Measurements from ENCODE around the gene KYAT1. TPM values are rescaled to one million over a fixed set of nuclear protein-coding genes. Genes with fewer than 3 reads are reported as not detected.
A peak's percentile ranks its signal among the peaks of the same experiment; 100 is the strongest.

Gene KYAT1
- total and polyA plus RNA-seq, 2 of the 13 experiments (the other 11 are each of a cell fraction or from before 2014, with no cell fraction given): 9.2 to 46.5 TPM

DNA sequence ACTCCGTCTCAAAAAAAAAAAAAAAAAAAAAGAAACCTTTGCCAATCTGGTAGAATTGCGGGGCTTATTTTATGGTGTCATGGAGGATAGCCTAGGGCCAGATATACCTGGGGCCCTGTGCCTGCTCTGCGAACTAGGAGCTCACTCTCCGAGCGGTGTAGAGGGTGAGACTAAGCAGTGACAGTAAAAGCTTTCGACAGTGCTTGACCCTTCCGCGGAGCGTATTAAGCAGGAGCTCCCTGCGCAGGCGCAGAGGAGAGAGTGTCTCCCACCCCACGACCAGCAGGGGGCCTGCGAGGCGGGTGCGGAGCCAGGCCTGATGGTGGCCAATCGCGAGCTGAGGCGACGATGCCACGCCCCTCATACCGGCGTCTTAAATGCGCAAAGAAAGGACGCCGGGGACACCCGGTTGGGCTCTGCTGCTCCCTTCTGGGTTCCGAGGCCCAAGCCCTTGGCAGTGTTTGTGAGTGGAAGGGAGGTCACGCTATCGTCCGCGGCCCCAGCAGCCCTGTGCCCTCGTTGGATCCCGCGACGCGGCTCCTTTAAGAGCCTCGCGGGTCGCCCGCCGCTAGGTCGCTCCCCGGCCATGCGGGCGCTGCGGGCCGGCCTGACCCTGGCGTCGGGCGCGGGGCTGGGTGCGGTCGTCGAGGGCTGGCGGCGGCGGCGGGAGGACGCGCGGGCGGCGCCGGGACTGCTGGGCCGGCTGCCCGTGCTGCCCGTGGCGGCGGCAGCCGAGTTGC lies 63.5 kb downstream of the KYAT1 start, which contains the start of gene ENDOG (continued):
- TF ChIP-seq, protein P1, sequence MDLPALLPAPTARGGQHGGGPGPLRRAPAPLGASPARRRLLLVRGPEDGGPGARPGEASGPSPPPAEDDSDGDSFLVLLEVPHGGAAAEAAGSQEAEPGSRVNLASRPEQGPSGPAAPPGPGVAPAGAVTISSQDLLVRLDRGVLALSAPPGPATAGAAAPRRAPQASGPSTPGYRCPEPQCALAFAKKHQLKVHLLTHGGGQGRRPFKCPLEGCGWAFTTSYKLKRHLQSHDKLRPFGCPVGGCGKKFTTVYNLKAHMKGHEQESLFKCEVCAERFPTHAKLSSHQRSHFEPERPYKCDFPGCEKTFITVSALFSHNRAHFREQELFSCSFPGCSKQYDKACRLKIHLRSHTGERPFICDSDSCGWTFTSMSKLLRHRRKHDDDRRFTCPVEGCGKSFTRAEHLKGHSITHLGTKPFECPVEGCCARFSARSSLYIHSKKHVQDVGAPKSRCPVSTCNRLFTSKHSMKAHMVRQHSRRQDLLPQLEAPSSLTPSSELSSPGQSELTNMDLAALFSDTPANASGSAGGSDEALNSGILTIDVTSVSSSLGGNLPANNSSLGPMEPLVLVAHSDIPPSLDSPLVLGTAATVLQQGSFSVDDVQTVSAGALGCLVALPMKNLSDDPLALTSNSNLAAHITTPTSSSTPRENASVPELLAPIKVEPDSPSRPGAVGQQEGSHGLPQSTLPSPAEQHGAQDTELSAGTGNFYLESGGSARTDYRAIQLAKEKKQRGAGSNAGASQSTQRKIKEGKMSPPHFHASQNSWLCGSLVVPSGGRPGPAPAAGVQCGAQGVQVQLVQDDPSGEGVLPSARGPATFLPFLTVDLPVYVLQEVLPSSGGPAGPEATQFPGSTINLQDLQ (CRISPR knock-in tag; IDR thresholded peaks at IDR 0.05): no peak
- TF ChIP-seq MIXL1 (CRISPR knock-in tag; IDR thresholded peaks at IDR 0.05) (peak; percentile 55; the same call in 1 of the 2 replicates), TGIF2 (CRISPR knock-in tag; IDR thresholded peaks at IDR 0.05) (no peak), HOXA3 (CRISPR knock-in tag; IDR thresholded peaks at IDR 0.05) (peak; percentile 64), ADNP (CRISPR knock-in tag; IDR thresholded peaks at IDR 0.05) (no peak), CC2D1A (CRISPR knock-in tag; IDR thresholded peaks at IDR 0.05) (no peak), ZEB1 (IDR thresholded peaks at IDR 0.05; ENCODE audit: insufficient replicate concordance, low read depth) (no peak), NCOA1 (CRISPR knock-in tag; IDR thresholded peaks at IDR 0.05) (no peak), MYC (CRISPR knock-in tag; IDR thresholded peaks at IDR 0.05; ENCODE audit: borderline replicate concordance) (peak; percentile 22; the same call in 1 of the 2 replicates), ZNF746 (CRISPR knock-in tag; IDR thresholded peaks at IDR 0.05) (no peak), KDM1A (CRISPR knock-in tag; IDR thresholded peaks at IDR 0.05) (no peak), LCORL (IDR thresholded peaks at IDR 0.05) (no peak), LCORL (CRISPR knock-in tag; IDR thresholded peaks at IDR 0.05) (no peak), EZH2 (conservative IDR thresholded peaks at IDR 0.05; ENCODE audit: low read depth, low read length) (no peak), ATAD3A (CRISPR knock-in tag; IDR thresholded peaks at IDR 0.05) (no peak), ZSCAN20 (CRISPR knock-in tag; IDR thresholded peaks at IDR 0.05; ENCODE audit: borderline replicate concordance) (no peak), ZNF33A (CRISPR knock-in tag; IDR thresholded peaks at IDR 0.05; ENCODE audit: borderline replicate concordance) (no peak), SKI (IDR thresholded peaks at IDR 0.05; ENCODE audit: partially characterized antibody) (peak; percentile 17), ZKSCAN8 (CRISPR knock-in tag; IDR thresholded peaks at IDR 0.05; ENCODE audit: borderline replicate concordance) (0 out of 2 replicates have a peak, but pooled peaks have one; percentile 52), ZFX (CRISPR knock-in tag; IDR thresholded peaks at IDR 0.05; ENCODE audit: low read depth) (peak; percentile 56; the same call in 1 of the 2 replicates)
- TF ChIP-seq, protein P2, sequence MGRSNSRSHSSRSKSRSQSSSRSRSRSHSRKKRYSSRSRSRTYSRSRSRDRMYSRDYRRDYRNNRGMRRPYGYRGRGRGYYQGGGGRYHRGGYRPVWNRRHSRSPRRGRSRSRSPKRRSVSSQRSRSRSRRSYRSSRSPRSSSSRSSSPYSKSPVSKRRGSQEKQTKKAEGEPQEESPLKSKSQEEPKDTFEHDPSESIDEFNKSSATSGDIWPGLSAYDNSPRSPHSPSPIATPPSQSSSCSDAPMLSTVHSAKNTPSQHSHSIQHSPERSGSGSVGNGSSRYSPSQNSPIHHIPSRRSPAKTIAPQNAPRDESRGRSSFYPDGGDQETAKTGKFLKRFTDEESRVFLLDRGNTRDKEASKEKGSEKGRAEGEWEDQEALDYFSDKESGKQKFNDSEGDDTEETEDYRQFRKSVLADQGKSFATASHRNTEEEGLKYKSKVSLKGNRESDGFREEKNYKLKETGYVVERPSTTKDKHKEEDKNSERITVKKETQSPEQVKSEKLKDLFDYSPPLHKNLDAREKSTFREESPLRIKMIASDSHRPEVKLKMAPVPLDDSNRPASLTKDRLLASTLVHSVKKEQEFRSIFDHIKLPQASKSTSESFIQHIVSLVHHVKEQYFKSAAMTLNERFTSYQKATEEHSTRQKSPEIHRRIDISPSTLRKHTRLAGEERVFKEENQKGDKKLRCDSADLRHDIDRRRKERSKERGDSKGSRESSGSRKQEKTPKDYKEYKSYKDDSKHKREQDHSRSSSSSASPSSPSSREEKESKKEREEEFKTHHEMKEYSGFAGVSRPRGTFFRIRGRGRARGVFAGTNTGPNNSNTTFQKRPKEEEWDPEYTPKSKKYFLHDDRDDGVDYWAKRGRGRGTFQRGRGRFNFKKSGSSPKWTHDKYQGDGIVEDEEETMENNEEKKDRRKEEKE (IDR thresholded peaks at IDR 0.05): no peak
- TF ChIP-seq, protein P3, sequence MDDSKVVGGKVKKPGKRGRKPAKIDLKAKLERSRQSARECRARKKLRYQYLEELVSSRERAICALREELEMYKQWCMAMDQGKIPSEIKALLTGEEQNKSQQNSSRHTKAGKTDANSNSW (CRISPR knock-in tag; IDR thresholded peaks at IDR 0.05; ENCODE audit: borderline replicate concordance): no peak
- TF ChIP-seq, protein P4, sequence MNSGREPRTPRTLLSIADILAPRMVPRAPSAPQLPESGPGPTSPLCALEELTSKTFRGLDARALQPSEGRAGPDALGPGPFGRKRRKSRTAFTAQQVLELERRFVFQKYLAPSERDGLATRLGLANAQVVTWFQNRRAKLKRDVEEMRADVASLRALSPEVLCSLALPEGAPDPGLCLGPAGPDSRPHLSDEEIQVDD (CRISPR knock-in tag; IDR thresholded peaks at IDR 0.05; ENCODE audit: borderline replicate concordance): no peak
- TF ChIP-seq, protein P5, sequence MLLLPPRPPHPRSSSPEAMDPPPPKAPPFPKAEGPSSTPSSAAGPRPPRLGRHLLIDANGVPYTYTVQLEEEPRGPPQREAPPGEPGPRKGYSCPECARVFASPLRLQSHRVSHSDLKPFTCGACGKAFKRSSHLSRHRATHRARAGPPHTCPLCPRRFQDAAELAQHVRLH (CRISPR knock-in tag; IDR thresholded peaks at IDR 0.05; ENCODE audit: borderline replicate concordance, low read depth): peak; percentile 43; the same call in 1 of the 2 replicates
